Left renal cortex interstitium (tissue), 4 donors: Measurements from ENCODE around the gene DCBLD1. TPM values are rescaled to one million over a fixed set of nuclear protein-coding genes. Genes with fewer than 3 reads are reported as not detected.
A peak's percentile ranks its signal among the peaks of the same experiment; 100 is the strongest.

Experiments used
- DNase-seq, 4 donors: peaks; one replicate each; pipeline ENCODE4 v3.0.0-alpha.2; 2013; ENCODE audit warnings: low read depth in 4 of 4, low spot score in 2 of 4, missing footprints in 1 of 4
- polyA plus RNA-seq, 4 donors: library from polyadenylated mRNA; unstranded; fragments of 120-200 nt; gene quantifications; one replicate each; pipeline ENCODE4 v1.2.1, GENCODE V29; 2013; ENCODE audit not compliant: insufficient read length in 4 of 4

Gene DCBLD1
- polyA plus RNA-seq, 4 donors: 9.0 to 13.0 (median 10.5) TPM

- no peak for DNase-seq
Observed at GRCh38 chr6:117469356-117469755, 13.1 kb upstream of the DCBLD1 start.

GRCh38 chr6:117469791-117470190 lies 12.7 kb upstream of the DCBLD1 start:
- DNase-seq: no peak

DNA sequence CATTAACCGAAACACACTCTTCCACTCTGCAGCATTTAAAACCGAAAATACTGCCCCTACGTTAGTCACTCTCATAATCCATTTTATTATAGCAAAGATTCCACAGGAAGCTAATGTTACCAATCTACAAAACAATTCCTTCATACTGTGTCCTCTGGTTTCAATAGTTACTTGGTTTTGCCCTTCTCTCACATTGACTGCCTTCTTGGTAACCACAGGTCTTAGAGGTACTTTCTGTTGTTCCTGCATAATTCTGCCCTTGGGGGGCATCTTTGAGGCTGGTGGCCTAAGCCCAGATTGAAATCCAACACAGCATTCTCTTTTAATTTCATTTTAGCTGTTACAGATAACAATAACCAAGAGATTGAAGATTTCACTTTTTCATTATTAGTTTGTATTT lies 9.8 kb upstream of the DCBLD1 start:
- no peak for DNase-seq

DNA sequence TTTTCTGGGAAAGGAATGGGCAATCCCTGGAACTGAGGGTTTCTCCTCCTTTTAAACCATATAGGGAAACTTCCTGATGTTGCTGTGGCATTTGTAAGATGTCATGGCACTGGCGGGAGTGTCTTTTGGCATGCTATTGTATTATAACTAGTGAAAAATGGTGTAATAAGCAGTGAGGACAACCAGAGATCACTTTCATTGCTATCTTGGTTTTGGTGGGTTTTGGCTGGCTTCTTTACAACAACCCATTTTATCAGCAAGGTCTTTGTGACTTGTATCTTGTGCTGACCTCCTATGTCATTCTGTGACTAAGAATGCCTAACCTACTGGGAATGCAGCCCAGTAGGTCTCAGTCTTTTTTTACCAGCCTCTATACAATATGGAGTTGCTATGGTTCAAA lies 9.1 kb upstream of the DCBLD1 start:
- no peak for DNase-seq

DNA sequence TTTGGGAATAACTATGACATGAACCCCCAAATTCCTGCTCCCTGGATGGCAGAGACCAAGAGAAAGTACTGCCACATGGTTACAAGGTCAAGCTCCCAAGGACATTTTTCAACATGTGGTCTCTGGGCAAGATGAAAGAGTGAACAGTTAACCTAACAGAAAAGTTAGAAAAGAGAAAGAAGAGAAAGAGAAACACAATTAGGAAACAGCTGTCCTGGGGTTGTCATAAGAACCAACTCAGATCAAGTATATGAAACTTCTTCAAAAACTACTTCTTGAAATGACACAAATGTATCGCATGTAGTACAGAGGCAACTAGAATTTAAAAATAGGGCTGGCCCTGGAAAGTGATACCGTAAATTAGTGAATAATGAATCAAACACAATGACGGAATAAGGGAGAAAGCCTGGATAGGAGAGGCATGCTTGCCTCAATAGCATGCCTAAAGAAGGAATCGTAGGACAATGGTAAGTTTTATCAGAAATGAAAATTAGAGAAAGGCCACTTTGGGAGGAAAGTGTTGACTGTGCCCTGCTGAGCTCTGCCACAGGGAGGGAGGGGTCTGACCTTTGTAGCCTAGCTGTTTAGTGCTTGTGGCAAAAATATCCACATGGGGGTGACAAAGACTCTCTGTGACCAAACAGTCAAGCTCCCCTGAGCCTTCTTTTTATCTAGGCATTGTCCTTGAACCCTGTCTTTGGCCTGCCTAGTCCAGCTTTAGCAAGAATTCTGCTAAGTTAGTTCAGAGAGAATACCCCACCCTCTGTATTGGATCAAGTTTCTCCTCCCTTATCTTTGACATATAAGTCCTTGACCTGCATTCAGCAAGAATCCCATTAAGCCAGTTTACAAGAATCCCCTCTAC lies 4.3 kb upstream of the DCBLD1 start:
- no peak for DNase-seq

- DNase-seq: no peak
Observed at GRCh38 chr6:117478853-117479231, 3.6 kb upstream of the DCBLD1 start.

DNA sequence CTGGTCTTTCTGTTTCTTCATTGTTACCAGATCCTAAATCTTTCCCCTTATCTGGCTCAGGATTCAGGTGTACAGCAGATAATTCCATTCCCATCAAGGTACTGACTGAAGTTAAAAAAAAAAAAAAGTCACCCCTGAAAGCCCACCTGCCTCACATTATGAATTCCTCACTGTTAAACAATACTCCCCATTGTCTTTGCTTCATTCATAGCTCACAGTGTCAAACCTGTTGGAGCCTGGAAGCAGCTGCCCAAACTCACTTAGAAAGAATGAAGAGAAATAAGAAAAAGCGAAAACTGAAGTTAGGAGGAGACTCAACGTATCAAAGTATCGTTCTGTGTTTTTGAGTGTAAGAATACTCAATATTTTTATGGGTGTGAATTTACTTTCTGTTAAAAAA lies 1.8 kb upstream of the DCBLD1 start:
- DNase-seq: no peak

GRCh38 chr6:117481278-117481925 lies 1.1 kb upstream of the DCBLD1 start:
- DNase-seq: no peak

DNA sequence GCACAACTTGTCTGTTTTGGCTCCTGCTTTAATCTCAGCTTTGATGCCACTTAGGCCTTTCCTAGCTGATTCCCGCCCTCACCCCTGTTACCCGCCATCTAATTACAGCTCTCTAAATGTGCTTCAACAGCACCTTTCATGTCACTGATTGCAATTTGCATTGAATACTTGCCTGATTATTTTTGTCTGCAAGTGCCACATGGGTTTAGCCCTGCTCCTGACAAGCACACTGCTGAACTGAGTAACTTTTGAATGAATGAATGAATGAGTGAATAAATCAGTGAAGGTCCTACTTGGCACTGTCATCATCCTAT lies 591 bp upstream of the DCBLD1 start:
- DNase-seq: no peak

GRCh38 chr6:117483004-117483644 lies 650 bp downstream of the DCBLD1 start:
- DNase-seq: peak; percentile 32 to 58 (median 48)

GRCh38 chr6:117483645-117484016 lies 1.2 kb downstream of the DCBLD1 start:
- DNase-seq: no peak

- DNase-seq: no peak
Observed at GRCh38 chr6:117484052-117484646, 1.7 kb downstream of the DCBLD1 start.

DNA sequence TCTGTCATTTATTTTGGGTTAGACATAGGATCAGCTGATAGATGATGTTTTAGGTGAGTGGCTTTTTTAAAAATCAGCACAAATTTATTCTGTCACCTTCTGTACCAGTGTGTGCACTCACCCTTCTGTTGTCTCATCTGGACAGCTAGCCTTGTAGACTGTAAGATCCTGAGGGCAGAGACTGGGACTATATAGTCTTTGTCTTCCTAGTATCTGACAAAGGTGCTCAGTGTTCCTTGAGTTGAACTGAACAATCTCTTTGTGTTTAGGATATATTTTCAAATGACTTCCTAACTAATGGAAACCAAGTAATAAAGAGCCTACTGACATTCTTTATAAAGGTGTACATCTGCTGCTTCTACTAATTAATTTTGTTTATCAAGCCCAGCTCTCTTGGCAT lies 3.0 kb downstream of the DCBLD1 start:
- DNase-seq: no peak

DNA sequence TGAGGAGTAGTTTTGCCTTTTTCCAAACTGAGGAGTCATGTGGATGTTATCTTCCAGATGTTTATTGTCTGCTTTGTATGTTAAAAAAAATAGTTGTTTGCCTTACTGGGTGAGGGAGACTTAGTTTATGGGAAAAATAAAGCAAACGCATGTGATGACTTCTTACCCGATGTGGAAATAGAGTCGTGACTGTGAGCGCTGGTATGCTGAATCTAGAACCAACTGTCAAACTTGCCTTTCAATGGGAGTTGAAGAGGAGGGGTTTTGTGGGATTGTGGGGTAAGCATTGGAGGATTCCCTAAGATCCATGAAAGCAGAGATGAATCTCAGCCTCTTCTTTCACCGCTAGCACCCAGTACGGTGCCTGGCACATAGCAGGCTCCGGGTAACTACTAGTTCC lies 5.3 kb downstream of the DCBLD1 start:
- no peak for DNase-seq

DNA sequence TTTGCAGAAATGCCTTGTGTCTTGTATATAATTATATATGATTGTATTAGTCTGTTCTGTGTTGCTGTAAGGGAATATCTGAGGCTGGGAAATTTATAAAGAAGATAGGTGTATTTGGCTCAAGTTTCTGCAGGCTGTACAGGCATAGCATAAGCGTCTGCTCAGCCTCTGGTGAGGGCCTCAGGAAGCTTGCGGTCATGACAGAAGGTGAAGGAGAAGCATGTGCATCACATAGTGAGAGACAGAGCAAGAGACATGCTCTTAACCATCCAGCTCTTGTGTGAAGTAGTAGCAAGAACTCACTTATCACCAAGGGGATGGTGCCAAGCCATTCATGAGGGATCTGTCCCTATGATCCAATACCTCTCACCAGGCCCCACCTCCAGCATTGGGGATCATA lies 6.5 kb downstream of the DCBLD1 start:
- DNase-seq: no peak

GRCh38 chr6:117491916-117492315 lies 9.4 kb downstream of the DCBLD1 start:
- no peak for DNase-seq

- no peak for DNase-seq
Observed at GRCh38 chr6:117493470-117493869, 11.0 kb downstream of the DCBLD1 start.

- no peak for DNase-seq
Observed at GRCh38 chr6:117494283-117494682, 11.8 kb downstream of the DCBLD1 start.

GRCh38 chr6:117494694-117495318 lies 12.3 kb downstream of the DCBLD1 start:
- no peak for DNase-seq

DNA sequence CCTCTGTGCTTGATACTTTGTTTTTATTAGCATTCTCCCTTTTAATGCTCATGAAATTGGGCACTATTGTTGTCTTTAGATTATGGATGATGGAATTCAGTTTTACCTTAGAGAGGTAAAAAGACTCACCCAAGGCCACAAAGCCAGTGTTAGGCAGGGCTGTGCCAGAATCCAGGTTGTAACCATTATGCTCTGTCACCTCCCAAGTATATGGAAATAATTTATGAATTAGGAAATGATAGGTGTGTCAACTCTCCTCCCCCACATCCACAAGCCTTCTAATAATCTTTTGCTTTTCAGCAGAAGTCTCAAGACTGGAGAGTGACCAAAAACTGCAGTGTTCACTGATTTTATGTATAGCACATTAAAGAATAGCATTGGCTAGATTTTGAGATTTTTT lies 13.0 kb downstream of the DCBLD1 start:
- no peak for DNase-seq

- DNase-seq: no peak
Observed at GRCh38 chr6:117495869-117496268, 13.4 kb downstream of the DCBLD1 start.
